ENCODE measurements around the gene ETV7. TPM values are rescaled to one million over a fixed set of nuclear protein-coding genes. Genes with fewer than 3 reads are reported as not detected.
A peak's percentile ranks its signal among the peaks of the same experiment; 100 is the strongest.

ETV7 gene
- polyA plus RNA-seq, 10 donors: 0.08 to 0.35 (median 0.20) TPM; not detected in 5

DNA sequence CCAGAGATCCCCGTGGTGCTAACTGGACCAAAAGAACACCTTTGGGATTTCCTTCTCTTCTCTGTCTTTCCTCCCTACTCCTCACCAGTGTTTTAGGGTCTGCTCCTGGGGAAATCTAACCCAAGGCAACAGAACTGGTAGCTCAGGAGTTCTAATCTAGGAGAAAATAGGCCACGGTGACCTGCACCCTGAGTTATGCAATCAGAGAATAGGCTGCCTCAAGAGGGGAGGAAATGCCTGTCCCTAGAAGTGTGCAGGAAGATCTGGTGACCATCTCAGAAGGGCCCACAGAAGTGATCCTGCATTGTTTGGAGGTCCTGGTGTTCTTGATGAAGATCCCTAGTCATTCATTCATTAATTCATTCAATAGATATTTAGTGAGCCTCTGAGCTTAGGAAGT is 3.4 kb downstream of the ETV7 start:
- DNase-seq: no peak

DNA sequence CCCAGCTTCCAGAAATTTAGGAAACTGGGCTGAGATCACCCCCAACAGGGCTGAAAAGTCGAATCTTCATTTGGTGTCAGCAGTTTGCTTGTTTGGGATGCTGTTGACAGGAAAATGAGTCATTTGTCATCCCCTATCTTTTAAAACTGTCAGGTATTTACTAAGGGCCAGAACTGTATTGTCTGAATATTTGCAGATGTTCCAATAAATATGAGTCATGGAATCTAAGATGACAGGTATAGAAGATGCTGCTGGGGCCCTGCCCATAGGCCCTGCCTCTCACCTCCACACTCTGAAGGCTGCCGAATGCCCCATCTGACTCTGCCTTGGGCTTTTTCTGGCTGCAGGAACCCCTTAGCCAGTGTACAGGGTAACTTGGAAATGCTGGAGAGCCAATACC is 3.9 kb downstream of the ETV7 start:
- no peak for DNase-seq

DNA sequence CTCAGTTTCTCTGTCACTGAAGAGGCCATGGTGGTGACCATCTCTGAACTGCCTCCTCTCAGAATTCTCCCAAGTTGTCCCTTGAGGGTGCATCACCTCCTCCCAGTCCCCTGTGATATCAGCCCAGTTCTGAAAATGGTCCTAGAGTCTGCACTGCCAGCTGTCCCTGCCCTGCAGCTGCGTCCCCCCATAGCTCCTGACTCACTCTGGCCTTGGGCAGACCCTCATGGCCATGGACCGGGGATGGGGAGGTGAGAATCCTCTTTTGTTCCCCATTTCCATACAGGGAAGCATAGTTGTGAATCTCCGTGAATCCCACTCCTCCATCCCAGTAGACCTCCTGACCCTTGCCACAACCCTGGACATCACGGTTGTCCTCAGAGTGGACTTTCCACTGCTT is 4.5 kb downstream of the ETV7 start:
- DNase-seq: no peak

DNA sequence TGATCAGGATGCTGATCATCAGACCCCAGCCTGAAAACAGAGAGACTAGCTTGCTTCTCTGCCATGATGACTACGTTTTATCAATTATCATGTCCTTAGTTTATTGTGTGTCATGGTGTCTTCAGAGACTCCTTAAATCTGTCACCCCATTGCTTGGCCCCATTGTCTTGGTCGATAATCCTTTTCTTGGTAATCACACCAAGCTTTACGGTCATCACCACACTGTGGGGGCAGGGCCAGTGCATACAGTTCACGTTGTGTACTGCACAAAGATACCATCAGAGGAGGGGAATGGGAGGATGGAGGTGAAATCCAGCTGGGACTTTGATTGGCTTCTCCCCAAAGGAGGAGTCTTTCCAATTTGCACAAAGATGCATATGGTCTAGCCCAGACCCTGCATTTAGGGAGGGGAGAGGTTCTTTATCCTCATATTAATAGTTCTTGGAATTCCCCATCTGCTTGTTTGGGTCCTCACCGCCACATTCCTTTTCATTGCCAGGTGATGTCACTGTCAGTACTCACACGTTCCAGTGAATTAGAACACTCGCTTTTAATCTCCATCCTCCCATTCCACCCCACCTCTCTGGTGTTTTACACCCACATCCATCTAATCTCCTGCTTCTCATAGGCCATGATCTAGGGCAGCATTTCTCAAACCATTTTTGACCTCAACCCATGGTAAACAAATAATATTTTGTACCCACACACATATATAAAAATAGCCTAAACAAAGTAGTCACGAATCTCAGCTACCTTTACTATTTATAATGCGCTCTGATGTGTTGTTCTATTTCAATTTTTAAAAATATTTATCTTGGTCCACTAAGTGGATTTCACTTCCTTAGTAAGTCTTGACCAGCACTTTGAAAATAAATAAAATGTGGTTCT is 5.7 kb downstream of the ETV7 start:
- no peak for DNase-seq

DNA sequence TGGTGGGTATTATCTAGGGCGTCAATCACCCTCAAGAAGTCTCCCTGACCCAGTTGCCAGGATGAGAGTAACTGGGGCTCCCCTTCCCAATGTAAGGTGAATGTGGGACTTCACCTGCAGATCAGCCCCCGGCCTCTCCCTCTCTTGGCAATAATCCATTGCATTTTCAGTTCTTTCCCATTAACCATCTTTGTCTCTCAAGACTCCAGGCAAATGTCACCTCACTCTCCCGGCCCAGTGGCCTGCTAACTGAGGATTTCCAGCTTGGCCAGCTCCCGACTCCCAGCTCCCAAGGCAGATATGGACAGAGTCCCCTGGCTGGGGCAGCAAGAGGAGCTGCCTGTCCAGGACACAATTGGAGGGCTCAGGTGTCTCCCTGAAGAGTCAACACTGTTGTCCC is 7.3 kb downstream of the ETV7 start:
- DNase-seq: no peak

DNA sequence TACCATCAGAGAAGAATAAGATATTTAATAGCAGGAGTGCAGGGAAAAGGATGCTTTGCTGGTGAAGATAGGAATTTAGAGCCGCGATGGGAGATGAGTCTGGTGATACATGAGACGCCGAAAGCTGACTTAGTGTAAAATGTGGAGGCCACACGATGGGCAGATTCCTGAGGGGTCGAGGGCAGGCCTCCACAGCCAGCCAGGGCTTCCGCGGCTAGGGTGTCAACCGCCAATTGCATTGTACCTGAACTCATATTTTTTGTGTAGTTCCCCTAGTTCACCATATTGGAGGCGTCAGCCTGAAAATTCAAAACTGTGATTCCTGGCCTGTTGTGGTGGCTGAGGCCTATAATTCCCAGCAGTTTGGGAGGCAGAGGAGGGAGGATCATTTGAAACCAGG is 8.5 kb downstream of the ETV7 start:
- DNase-seq: no peak

DNA sequence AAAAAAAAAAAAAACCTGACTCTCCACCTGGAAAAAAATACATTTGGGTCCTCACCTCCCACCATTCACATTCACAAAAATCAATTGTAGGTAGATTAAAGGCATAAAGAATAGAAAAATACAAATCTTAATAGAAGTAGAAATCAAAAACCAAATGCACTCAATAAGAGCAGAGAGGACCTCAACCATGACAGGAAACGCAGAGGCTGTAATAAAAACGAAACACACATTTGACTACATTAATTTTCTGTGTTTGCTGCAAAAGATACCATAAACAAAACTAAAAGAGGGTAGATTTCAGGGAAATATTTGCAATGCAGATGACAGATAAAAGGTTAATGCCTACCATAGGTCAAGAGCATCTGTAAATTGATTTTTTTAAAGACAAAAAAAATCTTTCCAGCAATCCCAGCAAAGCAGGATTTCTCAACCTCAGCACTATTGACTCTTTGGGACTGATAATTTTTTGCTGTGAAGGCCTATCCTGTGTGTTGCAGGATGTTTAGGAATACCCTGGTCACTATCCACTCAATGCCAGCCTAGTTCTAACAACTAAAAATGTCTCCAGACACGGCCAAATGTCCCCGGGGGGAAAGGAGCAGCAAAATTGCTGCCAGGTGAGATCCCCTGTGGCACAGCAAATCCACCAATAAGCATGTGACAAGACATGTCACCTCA is 9.1 kb downstream of the ETV7 start:
- DNase-seq: no peak

DNA sequence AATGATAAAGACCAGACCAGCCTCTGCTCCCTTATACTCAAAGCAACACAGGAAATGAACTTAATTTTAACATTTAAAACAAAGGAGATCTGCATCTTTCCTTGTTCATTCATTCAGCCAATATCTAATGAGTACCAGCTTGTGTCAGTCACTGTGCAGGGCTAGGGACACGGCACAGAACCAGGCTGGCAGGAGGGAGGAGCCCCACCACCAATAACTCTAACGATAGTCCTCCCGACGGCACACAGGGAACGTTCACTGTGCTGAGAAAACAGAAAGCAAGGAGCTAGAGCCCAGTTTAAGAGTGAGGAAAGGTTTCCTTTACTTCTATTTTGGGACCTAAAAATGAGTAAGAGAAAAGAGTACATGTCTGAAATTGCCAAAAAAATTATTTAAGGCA is 9.9 kb downstream of the ETV7 start:
- no peak for DNase-seq

DNA sequence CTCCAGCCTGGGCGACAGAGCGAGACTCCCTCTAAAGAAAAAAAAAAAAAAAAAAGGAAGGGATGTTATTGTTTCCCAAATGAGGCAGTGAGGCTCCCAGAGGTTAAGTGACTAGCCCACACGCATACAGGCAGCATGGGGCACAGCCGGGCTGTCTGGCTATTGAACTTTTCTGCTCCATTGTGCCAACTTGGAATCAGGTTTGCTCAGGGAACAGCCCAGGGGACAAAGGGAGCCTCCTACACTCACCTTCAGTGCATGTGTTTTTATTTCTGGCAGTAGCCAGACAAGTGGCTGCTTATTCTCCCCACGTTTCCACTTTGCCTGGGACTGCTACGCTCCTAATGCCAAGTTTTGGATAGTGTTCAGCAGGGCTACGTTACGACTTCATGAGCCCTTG is 10.7 kb downstream of the ETV7 start:
- DNase-seq: no peak

DNA sequence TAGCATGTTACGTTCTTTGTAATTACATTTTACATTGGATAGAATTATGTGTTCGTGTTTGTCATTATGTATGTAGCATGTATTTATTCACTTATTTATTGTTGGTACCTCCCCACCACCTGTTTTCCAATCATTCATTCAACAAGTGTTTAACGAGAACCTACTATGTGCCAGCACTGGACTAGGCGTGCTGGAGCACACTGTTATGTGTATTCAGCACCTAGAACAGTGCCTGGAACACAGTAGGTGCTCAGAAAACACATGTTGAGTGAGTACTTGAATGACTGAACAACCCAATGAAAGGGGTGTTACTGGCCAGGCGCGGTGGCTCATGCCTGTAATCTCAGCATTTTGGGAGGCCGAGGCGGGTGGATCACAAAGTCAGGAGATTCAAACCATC is 11.3 kb downstream of the ETV7 start:
- DNase-seq: no peak

DNA sequence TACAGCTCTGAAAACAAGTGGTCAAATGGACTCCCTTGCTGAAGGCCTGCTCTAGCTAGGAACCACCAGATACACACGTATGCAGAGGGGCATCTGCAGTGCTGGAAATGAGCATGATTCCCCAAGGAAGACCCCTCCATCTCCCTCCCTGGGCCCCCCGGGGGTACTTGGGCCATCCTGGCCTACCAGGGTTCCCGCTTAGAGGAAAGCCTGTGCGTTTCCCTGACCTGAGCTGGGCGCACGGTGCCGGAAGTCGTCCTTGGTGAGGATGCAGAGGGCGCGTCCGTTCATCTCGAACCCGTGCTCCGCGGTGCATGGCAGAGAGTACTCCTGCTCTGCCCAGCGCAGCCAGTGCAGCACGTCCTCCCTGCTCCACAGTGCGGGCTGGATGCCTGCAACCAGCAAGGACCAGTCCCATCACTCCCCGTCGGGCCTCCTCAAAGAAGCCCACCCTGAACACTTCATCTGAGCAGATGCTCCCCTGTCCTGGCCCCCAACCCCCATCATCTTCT is 11.8 kb downstream of the ETV7 start:
- no peak for DNase-seq

DNA sequence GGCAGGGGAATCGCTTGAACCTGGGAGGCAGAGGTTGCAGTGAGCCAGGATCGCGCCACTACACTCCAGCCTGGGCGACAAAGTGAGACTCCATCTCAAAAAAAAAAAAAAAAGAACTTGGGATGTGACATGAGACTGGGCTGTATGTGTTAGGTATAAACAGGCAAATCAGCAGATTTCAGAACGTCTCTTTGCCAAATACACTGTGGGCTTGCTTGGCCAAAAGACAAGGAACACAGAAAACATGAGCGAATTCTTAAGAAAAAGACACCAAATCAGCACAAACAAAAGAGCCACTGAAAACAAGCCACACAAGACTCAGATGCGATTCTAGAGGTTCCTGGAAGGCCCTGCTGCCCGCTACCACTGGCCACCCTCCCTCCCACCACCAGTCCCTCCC is 12.5 kb downstream of the ETV7 start:
- peak in 1 of 3 donors; percentile 42 for DNase-seq

DNA sequence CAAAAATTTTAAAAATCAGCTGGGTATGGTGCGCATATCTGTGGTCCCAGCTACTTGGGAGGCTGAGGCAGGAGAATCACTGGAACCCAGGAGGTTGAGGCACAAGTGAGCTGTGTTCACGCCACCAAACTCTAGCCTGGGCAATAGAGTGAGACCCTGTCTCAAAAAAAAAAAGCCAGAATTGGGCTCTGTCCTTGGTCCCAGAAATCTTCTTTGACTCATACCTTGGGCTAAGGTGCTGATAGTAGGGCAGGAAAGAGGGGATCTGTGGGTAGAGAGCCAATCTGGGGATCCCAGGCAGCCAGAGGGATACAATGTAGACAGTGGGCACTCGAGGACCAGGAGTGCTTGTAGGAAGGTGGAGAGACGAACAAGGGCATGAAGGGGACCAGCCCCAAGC is 13.3 kb downstream of the ETV7 start:
- DNase-seq: no peak

DNA sequence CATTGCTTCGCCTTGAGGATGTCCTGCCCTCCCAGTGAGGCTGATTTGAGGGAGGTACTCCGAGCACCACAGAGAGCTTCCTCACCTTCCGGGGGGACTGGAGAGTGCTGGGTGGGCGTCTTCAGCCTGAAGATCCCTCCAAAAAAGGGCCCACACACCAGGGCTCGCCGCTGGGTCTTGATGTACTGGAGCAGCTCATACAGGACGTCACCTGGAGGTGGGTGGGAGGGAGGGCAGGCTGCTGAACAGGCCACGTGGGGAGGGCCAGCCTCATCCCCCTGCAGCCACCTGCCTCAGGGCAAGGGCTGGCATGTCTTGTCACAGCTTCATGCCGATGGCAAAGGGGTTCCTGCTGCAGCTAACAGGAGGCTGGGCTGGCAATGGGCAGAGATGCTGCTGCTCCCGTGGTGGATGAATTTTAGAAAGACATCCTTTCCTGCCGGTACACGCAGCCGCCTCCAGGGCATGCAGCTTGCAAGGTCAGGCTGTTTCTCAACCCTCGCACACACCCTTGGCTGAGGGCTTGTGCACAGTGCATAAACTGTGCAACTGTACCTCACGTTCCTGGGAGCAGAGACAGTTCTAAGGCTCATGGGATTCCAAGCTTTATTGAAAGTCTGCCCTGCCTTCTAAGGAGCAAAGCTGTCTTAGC is 14.0 kb downstream of the ETV7 start:
- DNase-seq: peak in 1 of 3 donors; percentile 55

DNA sequence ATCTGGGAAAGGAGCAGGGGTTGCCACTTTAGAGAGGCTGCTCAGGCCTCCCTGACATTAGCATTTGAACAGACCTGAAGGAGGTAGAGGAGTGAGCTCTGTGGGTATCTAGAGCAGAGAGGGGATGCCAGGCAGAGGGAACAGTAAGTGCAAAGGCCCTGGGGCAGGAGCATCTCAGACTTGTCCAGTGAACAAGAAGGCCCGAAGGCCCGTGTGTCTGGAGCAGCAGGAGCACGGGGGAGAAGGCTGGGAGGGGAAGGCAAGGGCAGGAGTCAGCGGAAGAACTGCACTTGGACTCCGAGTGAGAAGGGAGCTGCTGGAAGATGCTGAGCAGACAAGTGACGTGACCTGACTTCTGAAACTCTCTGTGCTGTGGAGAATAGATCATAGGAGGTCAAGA is 15.4 kb downstream of the ETV7 start:
- no peak for DNase-seq

DNA sequence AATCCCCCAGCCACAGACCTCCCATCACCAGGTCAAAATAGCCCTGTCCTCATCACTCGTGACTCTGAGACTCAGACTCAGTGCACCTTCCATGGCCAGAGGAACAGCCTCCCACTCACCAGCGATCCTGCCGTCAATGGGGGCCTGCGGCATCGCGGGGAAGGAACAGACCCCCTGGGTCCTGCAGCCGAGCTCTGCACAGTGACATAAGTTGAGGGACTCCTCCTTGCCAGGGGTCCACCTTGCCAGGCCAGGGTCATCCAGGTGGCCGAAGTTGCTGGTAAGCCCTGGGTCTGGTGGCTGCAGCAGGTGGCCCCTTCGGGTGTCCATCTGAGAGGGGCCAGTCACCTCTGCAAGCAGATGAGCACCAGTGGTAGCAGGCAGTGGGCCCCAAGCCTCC is 16.3 kb downstream of the ETV7 start:
- DNase-seq: no peak

DNA sequence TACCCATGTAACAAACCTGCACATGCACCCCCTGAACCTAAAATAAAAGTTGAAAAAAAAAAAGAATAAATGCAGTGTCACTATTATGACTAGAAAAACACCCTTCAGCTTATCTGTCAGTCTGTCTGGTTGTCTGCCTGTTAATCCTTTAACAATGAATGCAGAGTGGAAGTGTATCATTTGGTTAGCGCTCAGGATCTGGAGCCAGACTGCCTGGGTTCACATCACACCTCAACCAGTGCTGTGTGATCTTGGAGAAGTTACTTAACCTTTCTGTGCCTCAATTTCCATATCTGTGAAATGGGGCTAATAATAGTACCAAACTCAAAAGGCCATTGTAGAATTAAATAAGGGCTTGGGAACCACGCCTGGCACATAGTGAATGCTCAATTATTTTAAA is 16.8 kb downstream of the ETV7 start:
- DNase-seq: no peak

DNA sequence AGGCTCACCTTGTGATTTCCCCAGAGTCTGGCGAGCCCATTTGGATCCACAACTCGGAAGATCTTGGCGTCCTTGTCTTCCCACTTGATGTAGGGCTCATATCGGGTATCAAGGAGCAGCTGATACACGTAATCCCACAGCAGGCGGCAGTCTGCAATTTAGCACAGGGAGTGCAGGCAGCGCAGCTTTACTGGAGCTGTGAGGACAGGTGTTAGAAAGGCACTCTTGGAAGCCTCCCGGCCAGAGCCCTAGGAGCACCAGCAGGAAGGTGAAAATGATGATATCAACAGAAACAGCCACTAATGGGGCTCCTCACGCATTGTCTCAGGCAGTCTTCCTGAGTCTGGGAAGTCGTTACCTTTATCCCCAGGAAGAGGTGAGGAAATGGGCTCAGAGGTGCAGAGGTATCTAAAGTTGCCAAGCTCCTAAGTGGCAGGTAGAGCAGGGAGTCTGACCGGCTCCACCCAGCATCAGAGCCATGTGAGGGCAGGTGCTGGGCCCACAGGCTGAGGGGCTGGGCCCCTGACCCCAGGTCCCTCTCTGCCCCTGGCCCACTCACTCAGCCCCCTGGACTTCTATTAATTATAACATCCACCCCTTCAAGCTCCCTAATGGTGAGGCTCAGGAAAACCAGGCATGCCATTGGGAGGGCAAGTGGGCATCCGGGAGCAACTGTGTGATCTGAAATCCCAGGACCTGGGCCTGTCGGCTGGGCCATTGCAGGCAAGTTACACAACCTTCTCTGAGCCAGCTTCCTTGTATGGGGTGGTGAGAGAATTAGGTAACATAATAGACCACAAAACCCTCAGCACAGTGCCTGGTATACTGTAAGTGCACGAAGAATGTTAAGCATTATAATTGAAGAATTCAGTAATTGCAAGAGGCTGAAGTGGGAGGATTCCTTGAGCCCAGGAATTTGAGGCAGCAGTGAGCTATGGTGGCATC is 18.3 kb downstream of the ETV7 start:
- DNase-seq: peak in 1 of 3 donors; percentile 70

DNA sequence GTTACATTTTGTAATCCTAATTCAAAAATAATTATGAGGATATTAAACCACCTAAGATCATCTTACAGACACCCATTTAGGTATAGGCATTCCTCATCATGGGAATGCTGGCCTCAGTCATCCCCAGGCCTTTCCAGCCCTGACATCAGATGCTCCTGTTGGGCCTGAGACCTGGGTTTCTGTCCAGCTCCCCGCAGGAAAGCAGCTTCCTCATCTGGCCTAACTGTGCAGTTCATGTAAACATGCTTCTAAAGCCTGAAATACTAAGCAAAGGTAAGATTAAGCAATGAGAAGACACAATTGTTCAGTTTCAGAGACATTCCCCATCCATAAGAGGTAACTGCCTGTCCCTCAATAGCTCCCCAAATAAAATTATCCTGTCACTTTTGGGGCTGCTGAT is 19.0 kb downstream of the ETV7 start:
- DNase-seq: no peak

DNA sequence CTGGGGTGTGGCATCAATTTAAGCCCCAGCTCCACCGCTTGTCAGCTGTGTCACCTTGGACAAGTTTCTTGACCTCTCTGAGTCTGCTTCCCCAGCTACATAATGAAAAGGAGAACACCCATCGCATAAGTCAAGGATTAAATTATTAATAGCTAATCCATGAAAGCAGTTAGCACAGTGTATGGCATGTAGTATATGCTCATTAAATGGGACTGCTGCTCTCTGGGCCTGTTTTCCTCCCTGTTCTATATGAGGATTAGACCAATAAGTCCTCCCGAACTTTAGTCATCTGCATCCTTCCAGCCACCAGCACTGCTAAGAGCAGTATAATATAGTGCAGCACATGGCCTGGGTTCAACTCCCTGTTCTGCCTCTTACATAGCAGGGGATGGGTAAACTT is 19.7 kb downstream of the ETV7 start:
- no peak for DNase-seq

DNA sequence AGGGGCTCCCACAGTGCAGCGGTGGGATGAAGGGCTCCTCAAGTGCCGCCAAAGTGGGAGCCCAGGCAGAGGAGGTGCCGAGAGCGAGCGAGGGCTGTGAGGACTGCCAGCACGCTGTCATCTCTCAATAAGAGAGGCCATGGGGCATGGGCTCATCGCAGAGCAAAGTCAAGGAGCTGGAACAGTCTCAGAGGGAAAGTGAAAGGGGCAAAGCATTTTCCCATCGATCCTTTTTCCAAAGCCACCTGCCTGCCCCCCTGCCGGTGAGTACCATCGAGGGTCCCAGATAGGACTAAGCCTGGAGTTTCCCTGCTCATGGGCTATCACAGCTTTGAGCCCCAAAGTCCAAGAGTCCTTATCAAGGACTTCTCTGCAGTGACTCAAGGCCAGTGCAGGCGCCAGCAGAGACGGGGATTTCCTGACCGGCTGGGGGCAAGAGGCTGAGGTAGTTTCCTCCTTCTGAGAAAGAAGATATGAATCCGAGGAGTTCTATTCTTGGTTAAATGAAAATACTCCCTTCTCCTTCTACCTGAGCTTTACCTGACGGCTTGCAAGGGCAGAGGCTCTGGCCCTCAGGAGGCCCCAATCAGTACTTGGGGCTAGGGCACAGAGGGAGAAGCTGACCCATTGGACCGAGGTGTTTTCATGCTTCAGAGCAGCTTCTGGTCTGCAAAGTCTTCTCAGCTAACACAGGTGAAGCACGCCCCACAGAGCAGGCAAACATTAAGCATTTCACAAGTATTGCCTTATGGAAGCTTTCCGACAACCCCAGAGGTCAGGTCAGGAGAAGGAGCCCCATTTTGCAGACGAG is 22.6 kb downstream of the ETV7 start:
- no peak for DNase-seq
